GM03348 (cell line): ENCODE results near the gene MYLK.

Source experiments
- DNase-seq: peaks from one replicate; pipeline ENCODE4 v3.0.0; 2012; ENCODE audit warnings: low spot score

The MYLK gene

GRCh38 chr3:123818921-123819429, 65.2 kb downstream of the MYLK start:
- peak; percentile 24 for DNase-seq

GRCh38 chr3:123818324-123818920, 65.7 kb downstream of the MYLK start:
- DNase-seq, result no peak

DNA sequence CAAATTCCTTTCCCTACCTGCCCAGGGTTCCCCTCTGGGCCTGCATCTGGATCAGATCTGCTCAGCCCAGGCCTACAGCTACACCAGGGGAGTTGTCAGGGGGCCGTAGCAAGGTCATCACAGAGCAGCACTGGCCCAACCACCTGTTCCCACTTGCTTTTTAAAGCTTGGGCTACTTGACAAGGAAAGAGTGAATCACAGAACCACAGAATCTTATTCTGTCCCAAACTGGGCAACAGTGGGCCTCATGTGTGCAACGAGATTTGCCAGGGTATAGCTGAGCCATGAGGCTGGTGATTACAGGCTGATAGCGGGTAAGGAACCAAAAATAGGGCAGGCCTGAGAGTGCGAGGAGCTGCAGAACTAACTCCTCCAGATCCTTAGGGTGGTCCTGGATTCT, 66.7 kb downstream of the MYLK start:
- DNase-seq, result peak; percentile 19

- DNase-seq, result peak; percentile 86
Measured at GRCh38 chr3:123816673-123817207, 67.4 kb downstream of the MYLK start.

GRCh38 chr3:123815981-123816380, 68.2 kb downstream of the MYLK start:
- DNase-seq, result no peak

DNA sequence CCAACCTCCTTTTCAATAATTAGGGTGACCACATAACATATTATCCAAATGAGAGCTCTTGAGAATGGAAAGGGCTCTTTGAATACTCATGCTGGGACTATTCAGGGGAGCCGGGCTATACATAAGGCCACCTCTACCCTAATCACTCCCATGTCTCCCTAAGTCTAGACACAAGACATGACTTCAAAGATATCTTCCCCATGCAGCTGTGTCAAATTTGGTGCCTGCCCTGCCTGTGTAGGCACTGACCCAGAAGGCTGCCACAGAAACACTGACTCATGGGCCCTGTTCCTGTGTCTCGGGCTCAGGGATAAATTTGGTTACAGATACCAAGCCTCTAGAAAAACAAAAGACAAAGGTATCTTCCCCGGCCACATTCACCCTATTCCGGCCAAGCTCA, 70.3 kb downstream of the MYLK start:
- peak; percentile 60 for DNase-seq

DNA sequence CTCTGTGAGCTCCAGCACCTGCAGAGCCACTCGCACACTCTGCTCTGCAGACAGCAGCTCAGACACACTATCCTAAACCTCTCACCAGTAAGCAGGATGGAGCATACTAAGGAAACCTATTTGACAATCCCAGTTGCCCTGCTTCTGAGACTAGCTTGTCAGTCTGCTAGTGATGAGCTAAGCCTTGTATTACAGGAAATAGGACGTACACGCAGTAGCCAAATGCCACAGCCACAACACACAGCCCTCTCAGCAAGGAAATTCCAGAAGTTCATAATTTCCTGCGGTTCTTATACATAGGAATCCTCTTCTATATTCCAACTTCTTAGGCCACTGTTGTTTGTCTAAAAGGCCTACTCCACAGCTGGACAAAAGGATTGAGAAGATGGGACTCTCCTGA, 74.5 kb downstream of the MYLK start:
- peak; percentile 47 for DNase-seq

DNA sequence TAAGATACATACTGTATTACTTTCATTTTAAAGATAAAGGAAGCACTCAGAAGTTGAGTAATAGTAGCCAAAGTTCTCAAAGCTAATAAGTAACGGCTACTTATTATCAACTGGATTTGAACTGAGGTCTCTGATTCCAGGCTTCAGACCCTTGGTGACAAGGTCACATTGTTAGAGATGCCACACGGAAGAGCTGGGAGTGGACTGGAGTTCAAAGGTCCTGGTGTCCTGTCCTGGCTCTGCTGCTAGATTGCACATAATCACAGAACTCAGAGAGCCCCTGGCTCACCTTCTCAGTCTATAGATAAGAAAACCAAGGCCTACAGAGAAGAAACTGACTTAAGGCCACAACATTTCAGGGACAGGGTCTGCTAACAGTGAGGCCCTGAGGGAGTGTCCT, 75.3 kb downstream of the MYLK start:
- DNase-seq, result no peak

GRCh38 chr3:123807820-123808219, 76.3 kb downstream of the MYLK start:
- DNase-seq, result no peak

DNA sequence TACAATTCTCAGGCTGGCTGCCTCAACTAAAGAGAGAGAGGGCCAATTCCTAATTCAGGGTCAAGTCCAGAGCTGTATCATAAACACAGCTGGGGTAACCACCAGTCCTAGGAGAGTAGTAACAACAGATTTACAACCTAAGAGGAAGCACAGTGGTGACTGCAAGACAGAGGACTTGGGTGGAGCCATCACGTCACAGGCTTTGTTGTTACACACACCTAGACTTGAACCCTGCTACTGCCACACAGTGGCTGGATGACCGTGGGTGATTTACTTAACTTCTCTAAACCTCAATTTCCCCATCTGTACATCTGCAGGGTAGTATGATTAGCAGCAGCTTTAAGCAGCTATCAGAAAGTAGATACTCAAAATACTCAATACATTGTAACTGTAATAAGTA, 78.6 kb downstream of the MYLK start:
- no peak for DNase-seq

DNA sequence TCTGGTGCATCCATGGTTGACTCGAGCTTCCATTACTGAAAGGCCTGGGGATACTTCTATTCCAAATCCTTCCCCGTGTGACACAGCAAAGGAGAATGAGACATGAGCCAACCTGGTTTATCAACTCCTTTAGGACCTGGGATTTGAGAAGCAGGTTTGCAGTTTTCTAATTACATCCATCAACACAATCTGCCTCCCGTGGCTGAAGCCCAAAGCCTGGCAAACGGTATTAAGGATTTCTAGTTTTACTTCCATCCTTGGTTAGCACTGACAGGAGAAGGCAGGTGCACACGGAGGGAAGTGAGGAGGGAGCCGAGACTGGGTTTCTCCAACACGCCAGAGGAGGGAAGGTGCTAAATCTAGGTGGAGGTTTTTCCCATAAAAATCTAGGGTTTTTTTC, 79.0 kb downstream of the MYLK start:
- no peak for DNase-seq

DNA sequence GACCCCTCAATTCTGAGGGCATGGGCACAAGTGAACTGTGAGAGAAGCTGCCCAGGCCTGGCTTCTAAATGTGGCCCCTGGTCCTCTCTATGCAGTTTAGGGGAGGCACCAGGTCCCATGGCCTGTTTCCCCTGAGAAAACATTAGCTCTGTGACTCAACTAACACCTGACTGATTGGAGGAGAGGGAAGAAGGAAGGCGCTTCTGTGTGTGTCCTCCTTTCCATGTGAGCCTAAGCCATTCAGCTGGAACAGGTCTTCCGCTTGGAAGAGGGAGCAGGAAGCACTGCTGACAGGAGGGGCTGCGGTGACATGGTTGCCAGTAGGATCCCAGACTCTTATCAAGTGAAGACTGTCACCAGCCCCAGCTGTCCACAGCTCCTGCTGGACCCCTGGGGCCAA, 79.5 kb downstream of the MYLK start:
- no peak for DNase-seq

DNA sequence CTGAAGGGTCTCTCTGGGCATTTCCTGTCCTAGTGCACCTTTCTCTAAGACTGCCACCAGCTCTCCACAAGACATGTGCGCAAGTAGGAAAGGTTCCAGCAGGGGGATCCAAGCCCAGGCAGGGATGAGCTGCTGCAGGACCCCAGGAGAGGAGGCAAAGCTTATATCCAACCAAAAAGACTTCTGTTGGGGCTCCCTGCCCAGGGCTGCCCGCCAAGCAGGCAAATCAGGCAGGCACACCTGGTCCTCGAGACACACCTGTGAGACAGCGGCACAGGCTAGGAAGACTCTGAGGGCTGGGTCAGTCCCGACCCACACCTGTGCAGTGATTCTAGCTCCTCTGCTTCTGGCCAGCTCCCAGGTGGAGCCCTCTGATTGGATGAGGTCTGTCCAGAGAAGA, 80.6 kb downstream of the MYLK start:
- no peak for DNase-seq

- no peak for DNase-seq
Measured at GRCh38 chr3:123802007-123802625, 82.0 kb downstream of the MYLK start.

GRCh38 chr3:123801474-123801873, 82.7 kb downstream of the MYLK start:
- DNase-seq, result no peak

DNA sequence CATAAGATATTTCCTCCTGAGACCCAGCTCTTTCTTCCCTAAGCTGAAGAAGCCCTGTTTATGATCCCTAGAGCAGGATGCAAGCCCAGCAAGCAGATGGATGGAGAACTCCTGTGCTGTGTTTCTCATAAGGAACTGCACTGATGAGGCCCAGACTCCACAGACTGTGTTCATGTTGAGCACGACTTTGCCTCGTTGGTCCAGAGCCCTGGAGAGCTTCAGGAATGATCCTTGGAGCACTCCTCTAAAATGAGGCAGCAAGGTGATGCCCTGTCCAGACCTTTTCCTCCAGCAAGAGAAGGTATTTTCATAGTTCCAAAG, 83.8 kb downstream of the MYLK start:
- DNase-seq, result no peak

DNA sequence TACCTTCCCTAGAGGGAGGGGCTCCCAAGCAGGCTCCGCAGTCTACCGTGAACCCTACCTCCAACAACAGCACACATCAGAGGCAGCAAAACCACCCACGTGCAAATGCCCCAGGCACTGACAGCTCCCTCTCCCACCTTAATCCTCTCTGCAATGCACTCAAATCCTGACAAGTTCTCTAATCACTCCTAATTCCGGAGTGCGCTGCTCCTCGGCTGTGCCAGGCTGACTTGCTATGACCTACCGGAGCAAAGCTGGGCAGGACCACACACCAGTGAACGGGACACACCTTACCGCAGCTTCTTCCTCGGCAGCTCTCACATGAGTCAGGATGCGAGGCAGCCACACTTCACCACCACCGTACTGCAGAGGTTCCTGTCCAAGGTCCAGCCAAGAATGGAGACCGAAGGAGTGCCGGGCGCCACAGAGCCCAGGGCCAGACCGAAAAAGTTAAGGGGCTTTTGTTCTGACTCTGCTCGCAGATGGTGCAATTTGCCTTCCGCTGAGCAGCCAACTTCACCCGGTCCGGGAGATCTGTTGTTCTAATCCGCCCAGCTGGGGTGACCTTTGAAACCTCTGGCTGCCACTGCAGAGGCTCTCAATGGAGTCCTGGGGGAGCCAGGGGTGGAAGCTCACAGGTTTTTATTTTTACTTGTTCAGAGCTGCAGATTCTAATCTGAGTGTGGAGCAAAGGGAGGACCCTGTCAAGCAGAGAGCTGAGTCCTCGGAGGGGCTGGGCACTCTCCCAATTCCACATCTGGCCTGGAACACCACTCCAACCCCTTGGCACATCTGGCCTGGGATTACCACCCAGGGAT, 84.4 kb downstream of the MYLK start:
- peak; percentile 71 for DNase-seq

- DNase-seq, result no peak
Measured at GRCh38 chr3:123798550-123798949, 85.6 kb downstream of the MYLK start.

DNA sequence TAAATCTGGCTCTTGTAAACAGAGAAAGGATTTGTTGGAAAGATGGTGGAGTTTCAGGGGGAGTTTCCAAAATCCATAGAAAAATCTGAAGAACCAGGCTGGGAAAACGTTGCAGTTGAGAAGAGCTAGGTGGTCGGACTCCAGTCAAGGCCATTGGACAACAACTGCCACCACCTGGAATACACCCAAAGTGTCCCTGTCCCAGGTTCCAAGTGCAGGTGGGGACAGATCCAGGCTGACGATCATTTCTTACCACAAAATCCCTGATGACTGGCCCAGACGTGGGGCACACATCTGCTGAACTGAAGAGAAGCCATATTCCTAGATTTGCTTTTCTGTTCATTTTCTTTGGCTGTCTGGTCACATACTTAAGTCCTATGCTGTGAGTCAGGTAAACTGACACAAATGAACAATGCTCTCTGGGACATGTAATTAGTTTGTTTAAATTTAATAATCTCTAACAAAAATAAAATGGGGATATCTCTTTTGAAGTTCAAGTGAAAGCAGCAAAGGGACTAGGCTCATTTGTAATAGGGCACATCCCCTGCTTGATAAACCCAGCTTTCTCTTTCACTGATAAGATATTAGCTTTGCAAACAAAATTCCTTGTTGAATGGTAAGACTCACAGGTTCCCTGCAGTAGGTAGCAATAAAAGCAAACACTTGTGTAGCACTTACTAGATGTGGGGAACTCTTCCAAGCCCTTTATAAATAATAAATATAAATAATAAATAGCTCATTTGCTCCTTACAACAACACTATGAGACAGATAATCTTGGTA, 88.5 kb downstream of the MYLK start:
- no peak for DNase-seq

DNA sequence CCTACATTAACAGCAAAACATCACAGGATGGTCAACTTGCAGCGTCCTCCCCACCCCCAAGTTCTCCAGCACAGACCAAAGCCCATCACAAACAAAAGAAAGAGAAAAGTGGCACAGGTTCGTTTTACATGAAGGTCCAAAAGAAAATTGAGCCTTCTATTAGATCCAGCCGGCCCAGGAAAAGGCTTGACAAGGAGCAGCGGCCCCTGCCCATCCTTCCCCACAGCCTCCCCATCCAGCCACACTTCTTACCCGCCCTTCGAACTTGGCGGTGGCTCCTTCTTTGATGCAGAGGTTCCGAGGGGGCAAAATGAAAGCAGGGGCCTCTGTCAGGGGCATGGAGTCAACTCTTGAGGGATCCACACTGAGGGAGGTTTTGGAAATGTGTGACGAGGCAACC, 90.7 kb downstream of the MYLK start:
- no peak for DNase-seq

- no peak for DNase-seq
Measured at GRCh38 chr3:123792473-123793201, 91.5 kb downstream of the MYLK start.

- DNase-seq, result no peak
Measured at GRCh38 chr3:123791898-123792297, 92.2 kb downstream of the MYLK start.
